Activated T-helper 1 cell treated with Interleukin-2 at 50 U/mL for 16 hours (primary cell): ENCODE results near the gene TP53I13.
"Not testable (repeated sequence)": the region's sequence is repeated elsewhere in the genome, so short reads cannot be mapped to it uniquely, and the experiment has no call there.

ENCODE experiments used
- DNase-seq: peaks from one replicate; pipeline ENCODE4 v3.0.0-alpha.2; 2020; ENCODE audit warnings: low read depth

The TP53I13 gene, protein sequence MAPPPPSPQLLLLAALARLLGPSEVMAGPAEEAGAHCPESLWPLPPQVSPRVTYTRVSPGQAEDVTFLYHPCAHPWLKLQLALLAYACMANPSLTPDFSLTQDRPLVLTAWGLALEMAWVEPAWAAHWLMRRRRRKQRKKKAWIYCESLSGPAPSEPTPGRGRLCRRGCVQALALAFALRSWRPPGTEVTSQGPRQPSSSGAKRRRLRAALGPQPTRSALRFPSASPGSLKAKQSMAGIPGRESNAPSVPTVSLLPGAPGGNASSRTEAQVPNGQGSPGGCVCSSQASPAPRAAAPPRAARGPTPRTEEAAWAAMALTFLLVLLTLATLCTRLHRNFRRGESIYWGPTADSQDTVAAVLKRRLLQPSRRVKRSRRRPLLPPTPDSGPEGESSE

DNA sequence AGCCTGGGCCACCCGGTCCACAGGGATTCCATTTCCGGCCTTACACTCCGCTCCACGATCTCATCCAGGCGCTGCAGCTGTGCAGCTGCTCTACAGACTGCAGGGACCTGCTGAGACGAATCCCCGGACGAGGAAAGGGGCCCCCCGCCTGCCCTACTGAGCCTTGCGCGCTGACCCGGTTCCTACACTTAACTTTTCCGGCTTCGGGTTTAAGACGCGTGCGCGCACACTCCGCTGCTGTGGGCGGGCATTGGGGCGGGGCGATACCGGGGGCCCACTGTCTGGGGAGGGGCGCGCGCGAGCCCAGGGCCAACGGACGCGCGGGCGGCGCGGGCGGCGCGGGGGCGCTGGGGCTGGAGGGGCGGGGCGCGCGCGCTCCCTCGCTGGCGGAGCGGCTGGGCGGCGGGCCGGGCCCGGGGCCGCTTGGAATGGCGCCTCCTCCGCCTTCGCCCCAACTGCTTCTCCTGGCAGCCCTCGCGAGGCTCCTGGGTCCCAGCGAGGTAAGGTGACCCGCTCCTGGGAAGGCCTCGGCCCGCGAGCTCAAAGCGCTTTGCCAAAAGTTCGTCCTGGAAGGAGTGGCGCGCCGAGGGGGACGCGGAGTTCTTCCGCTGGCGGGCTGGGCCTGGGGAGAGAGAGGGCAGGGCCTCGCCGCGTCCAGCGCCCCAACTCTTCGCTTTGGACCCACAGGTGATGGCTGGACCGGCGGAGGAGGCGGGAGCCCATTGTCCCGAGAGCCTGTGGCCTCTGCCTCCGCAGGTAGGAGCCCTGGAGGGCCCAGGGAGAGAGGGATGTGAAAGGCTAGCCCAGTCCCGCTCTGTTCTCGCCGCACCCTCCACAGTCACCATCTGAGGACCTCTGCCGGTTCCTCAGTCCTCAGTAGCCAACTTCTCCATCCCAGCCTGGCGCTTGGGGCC, at the start of gene TP53I13:
TSS of gene TP53I13 (plus strand) at position 371 of the 914 bp plus-strand sequence. CDS start at position 429, 58 bp downstream.
- peak; percentile 82 for DNase-seq

DNA sequence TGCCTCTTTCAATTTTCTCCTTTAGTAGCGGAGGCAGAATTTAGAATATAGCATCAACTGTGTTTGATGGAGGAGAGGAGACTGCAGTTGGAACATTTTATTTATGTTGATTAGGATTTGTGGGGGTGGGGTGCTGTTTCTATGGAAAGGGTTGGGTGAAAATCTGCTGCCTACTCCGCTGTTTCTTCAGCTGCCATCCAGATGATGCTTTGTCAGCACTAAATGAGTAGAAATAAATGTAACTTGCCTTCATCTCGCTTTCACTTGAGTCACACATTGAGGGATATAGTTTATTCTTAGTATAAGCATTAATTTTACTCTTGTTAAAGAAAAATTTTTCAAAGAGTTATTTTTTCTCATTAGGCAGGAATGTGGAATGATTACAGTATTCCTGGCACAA, 43.8 kb upstream of the TP53I13 start:
- no peak for DNase-seq

DNA sequence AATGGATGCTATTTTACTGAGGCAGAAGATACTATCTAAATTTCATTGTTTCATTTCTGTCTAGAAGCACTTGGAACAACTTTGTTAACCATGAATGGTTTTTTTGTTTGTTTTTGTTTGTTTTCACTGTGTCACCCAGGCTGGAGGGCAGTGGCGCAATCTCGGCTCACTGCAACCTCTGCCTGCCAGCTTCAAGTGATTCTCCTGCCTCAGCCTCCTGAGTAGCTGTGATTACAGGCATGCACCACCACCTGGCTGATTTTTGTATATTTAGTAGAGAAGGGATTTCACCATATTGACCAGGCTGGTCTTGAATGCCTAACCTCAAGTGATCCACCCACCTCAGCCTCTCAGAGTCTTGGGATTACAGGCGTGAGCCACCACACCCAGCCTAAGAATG, 42.2 kb upstream of the TP53I13 start:
- DNase-seq = no peak

DNA sequence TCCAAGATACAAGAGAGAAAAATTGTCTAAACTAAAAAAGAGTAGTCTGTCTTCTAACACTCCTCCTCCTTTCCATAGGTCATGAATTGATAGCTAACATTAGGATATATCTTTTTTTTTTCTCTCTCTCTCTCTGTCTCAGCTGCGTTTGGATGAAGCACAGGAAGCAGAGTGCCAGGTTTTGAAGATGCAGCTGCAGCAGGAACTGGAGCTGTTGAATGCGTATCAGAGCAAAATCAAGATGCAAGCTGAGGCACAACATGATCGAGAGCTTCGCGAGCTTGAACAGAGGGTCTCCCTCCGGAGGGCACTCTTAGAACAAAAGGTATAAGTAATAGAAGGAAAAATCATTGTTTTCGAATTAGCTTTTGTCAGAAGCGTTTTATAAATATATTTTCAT, 34.5 kb upstream of the TP53I13 start:
- no peak for DNase-seq

DNA sequence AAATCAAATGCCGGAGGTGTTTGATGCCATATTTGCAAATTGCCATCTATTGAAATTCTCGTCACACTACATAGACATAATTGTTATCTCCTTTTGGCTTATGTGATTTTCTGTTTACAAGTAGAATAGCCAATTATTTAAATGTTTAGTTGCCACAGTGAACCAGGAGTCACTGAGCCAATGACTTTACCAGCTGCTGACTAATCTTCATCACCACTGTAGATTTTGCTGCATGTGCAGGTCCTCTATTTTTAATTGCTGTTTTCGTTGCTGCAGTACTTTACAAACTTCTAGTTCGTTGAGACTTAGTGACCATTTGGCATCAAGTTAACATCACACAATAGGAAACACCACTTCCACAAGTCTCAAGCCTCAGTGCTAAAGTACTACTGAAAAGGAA, 24.4 kb upstream of the TP53I13 start:
- no peak for DNase-seq

DNA sequence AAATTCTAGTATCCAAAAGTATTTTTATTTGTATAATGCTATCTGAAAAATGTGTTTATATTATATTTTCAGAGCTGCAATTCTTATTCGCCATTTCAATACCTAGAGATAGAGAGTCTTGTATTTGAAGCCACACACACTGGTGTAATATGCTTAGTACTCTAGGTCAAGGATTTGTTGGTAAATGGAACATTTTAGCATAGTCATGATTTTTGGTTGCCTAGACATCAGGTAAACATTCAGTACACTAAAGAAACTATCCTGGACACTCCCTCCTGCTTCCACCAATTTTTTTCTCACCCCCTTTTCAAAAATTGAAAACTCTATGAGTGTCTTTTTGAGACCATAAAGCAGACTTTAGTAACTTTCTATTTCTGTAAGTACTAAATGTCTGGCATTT, 22.4 kb upstream of the TP53I13 start:
- DNase-seq = no peak

DNA sequence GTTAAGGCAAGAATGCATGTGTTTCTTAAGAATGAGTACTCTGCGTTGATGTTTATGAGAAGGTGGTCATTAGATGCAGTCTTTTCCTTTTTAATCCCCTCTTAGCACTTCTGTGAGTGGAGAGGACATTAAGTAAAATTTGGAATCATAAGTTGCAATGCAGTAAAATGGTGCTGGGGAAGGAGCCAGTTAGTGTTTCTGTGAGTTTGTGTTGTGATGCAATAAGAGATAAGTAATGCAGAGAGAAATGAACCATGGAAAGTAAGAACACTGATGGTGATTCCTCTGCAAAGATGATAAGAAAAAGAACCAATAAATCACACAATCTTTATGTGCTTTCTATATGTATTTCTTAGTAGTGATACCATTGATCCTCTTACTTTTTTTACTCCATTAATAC, 21.7 kb upstream of the TP53I13 start:
- DNase-seq = no peak

DNA sequence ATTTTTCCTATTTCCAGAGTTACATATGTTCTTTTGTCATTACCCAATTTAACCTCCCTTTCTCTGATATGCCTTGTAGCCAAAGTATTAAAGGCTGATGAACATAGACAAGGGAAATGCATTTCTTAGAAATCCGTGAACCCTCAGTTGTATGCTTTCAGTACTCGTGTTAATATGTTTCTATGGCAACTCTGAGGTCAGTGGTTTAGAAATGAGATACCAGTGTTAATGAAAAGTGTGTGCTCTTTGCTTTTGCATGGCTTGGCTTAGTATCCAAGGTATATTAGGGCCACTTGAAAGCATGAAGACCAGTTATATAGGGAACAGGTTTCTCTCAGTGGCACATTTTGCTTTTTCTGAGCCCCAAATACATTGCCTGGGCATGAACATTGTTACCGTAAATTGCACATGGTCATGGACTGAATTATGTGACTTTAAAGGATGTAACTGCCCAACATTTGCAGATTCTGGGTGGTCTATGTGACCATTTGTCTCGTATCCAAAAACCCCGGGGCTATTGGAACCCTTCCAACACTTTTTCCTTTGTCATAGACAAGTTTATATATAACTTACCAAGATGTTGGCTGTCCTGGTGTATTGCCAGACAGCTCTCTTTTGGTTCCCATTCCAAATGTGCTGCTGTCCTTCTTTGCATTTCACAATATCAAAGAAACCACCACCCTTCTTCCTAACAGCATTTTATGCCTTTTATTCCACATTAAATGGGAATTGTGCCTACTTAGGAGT, 19.2 kb upstream of the TP53I13 start:
- DNase-seq = no peak

DNA sequence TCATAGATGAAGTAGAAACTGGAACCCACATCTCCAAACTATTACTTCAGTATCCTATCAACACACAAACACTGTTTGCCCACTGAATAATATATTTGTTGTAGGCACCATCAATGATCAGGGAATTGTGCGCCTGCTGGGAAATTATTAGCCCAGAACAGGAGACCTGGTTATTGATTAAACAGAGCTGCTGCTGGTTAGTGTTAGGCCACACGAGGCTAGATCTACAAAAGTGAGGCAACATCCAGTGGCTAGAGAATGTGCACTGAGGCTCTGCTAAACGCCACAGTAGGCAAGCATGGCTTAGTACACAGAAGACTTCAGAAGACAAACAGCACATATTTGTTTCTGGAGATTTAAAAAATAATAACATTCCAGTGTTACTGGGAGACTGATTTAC, 12.7 kb upstream of the TP53I13 start:
- DNase-seq = no peak

DNA sequence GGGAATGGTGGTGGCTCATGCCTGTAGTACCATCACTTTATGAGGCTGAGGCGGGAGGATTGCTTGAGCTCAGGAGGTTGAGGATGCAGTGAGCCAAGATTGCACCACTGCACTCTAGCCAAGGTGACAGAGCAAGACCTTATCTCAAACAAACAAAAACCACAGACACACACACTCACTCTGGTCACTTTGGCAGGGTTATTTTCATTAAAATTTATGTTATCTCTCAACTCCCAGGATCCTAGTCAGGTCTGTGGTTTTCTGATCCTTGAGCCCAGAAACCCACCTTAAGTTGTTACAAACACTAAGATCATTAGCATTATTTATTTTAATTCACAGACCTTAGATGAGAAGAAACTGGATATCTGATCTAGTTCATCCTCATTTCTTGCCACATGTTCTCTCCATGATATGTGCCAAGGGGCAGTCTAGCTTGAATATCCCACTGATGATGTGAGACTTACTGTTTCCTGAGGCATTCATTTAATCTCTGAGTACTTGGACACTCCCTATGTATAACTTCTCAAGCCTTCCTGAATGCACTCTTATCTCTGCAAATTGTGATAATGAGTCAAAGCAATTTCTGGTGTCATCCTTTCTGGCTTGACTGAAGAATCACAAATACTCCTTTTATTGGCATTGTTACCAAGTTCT, 11.3 kb upstream of the TP53I13 start:
- no peak for DNase-seq

DNA sequence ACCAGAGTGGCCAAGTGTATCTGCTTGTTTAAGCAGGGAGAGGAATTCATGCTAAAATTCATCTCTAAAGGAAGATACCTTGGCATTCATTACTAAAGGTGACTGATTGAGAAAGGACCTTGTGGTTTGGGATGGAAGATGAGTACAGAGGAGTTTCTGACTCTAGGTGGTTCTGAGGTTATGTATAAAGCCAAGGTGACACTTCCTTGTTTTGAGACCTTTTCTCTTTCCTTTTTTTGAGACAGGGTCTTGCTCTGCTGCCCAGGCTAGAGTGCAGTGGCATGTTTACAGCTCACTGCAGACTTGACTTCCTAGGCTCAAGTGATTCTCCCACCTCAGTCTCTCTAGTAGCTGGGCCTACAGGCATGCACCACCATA, 10.8 kb upstream of the TP53I13 start:
- no peak for DNase-seq

DNA sequence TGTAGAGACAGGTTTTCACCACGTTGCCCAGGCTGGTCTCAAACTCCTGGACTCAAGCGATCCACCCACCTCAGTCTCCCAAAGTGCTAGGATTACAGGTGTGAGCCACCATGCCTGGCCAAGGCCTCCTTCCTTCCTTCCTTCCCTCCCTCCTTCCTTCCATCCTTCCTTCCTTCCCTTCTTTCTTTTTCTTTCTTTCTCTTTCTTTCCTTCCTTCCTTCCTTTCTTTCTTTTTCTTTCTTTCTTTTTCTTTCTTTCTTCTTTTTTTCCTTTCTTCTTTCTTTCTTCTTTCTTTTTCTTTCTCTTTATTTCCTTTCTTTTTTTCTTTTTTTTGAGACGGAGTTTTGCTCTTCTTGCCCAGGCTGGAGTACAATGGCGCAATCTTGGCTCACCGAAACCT, 10.4 kb upstream of the TP53I13 start:
- DNase-seq = not testable (repeated sequence)

DNA sequence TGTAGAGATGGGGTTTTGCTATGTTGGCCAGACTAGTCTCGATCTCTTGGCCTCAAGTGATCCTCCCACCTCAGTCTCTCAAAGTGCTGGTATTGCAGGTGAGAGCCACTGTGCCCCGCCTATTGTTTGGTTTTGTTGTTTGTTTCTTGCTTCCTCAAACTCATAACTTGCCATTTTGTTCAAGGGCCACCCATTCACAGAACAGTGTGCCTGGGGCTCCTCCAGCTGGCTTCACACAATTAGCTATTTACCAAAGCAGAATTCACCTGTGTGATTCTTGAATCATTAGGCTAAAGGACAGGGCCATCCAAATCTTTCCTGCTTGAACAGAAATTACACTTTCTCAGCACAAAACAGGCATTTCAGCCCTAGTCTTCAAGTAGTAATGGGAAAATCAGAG, 8.9 kb upstream of the TP53I13 start:
- DNase-seq = no peak

DNA sequence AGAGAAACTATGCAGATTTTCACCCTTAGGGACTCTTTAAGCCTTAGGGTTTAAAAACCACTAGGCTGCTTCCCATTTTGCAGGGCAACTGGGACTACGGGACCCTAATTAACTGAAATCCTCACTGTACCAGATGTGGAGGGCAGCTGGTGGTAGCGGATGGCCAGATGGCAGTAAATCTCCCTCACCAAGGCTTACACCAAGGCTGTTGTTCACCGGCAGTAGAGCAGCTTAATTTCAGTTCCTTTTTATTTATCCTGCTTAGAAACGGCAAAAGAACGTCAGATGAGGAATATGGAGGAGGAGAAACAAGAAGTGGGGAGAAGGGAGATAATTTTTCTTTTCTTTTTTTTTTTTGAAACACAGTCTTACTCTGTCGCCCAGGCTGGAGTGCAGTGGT, 8.2 kb upstream of the TP53I13 start:
- no peak for DNase-seq

DNA sequence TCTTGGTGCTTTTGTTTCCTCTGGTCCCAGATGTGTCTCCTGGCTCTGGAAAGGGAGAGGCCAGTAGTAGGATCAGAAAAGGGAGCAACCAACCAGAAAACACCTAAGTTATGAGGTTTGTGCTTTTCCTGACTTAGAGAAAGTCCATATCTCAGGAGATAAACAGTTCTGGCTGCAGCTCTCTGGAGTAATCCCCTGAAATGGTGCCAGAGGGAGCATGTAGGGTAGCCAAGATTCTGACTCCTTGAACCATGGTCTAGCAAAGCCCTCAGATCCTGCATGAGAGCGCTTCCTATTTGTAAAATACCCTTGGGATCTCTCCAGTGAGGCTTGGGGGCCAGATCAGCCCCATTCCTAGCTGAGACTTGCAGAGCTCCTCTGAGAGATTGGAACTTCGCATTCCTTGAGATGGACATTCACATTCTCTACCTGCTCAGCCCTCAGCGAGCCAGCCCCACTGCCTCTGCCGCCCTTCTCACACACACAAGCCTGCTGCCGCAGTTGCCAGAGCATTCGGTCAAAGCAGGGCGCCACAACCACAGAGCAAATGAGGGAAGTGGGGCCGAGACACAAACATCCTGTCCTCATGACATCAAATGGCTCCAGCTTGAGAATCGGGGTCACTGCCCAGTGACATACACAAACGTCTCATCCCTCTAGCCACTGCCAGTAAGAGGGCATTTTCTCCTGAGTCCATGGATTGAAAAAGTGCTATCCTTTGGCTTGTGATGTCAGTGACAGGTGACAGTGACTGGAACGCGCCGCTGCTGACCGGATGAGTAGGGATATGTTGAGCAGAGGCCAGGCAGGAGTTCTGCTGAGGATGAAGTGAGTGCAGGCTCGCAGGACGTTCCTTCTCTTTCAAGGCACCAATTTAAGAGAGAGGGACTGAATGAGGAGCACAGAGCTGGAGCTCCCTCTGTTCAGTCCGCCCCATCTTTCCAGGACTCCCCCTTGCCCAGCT, 6.7 kb upstream of the TP53I13 start:
- DNase-seq = no peak

DNA sequence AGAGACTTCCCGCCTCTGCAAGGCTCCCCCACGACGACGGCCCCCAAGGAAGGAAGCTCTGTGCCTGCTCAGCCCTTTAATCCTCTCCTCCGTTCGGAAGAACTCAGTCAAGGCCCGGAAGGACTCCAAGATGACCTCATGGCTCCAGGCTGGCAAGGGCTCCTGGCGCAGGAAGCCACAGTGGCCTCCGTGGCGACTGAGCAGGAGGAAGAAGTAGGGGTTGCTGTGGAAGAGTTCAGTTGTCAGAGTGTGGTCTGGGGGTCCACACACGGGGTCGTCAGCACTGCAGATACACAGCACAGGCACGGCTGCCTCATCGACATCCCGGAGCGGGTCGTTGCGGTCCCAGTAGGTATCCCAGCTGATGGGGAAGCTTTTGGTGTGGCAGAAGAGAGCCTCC, 5.9 kb upstream of the TP53I13 start:
- DNase-seq = no peak

DNA sequence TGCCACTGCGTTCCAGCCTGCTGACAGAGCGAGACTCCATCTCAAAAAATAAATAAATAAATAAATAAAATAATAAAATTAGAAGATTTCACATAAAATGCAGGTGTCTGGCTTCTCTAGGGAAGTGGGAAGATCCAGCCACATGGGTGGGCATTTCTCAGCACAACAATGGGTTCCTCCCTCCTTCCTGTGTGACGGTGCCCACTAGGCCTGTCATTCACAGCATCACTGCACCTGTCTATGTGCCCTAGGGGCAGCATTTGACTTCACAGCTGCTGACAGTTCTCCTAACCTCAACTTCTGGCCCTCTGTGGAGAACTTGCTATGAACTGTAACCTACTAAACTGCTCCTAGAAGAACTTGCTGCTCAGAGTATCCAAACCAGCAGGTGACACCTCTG, 4.7 kb upstream of the TP53I13 start:
- no peak for DNase-seq

DNA sequence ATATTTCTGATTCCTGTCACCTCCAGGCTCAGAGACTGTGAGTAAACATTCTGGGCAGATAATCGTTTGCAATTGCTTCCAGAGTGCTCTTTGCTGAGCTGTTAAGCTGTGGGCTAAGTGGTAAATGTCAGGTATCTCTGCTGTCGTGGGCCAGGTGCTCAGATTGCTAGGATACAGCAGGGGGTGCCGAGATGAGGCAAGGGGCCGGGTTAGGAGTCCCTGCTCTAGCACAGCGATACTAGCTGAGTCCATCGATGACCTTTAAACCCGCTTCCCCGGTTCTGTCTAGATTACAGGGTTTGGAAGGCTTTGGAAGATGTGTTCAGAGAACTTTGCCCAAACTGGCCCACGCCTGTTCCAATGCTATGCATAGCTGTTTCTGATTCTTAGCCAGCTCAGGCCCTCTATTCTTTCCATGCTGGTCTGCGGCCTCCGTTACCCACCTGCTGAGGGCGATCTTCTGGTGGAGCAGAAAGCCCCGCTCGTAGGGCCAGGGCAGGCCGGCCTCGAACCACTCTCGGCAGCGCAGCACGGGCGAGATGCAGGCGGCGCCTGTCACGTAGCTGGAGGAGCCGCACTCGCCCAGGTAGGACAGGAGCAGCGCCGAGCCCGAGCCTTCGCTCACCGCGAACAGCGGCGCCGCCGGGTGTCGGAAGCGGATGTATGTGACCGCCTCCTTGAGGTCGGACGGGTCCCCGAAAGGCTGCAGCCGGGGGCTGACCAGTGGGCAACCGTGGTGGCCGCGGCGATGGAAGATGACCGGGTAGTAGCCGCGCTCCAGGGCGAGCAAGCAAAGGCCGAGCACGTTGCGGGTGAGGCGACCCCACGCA, 2.6 kb upstream of the TP53I13 start:
- DNase-seq = peak; percentile 52

DNA sequence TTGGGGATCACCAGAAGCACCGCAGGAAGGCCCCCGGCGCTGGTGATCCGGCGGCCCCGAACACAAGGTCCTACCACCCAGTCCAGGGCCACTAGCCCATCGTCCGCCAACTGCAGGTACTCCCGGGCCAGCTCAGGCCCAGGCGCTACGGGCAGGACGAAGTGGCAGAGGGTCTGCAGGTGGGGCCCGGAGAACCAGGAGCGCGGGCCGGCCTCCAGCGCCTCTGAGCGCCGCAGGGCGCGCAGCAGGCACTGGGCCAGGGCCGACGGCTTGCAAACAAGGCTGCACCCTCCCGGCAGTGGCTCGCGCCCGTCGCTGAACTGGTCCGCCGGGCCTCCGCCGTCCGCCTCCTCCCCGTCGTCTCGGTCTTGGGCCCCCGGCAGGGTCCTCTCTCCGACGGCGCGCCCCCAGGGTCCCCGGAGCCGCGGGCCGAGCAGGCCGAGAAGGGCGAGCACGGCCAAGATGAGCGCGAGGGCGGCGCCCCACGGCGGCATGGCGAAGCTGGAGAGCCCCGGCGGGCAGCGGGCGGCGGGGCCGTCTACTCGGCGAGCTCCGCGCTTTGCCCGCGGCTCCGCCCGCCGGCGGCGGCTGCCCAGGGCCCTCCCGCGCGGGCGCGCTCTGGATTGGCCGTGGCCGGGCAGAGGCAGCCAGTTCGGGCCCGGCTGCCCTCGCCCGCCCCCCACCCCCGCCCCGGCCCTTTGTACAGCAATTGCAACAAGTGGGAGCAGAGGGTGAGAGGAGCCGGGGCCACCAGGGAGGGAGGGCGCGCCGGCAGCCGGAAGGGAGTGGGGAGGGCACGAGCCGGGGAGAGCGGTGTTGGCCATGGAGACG, 1.8 kb upstream of the TP53I13 start, which contains the start of gene ABHD15:
TSS of gene ABHD15 (minus strand) at position 565 of the 831 bp plus-strand sequence. CDS start at position 494, 71 bp downstream.
- peak; percentile 46 for DNase-seq
